ENCODE results near the gene DBNDD2. TPM values are rescaled to one million over a fixed set of nuclear protein-coding genes. Genes with fewer than 3 reads are reported as not detected.

Gene DBNDD2
- polyA plus RNA-seq, 1 donor = 30.5 TPM

DNA sequence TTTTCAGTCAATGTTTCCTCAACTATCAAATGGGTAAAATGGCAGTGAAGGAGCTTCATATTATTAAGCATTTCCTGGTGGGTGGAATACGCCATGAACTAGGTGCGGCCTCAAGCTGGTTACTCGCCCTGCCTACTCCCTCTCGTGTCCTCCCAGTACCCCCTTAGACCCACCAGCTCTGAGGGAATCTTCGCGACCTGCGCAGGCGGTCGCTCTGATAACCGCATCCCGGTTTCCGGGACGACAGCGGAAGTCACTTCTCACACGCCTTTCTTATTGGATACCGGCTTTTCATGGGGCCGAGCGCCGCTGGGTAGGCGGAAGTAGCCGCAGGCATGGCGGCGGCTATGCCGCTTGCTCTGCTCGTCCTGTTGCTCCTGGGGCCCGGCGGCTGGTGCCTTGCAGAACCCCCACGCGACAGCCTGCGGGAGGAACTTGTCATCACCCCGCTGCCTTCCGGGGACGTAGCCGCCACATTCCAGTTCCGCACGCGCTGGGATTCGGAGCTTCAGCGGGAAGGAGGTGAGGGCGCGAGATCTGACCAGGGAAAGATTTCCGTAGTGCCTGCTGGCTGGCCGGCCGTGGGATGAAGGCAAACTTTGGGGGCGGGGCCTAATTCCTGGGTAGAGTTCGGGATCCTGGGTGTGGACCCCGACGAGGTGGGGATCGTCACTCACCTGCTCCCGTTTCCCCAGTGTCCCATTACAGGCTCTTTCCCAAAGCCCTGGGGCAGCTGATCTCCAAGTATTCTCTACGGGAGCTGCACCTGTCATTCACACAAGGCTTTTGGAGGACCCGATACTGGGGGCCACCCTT lies 7.9 kb downstream of the DBNDD2 start, which contains the start of gene PIGT:
Gene PIGT (plus strand): TSS at position 320 of the 816 bp plus-strand sequence. CDS start 16 bp downstream, at position 336.
- peak; percentile 70 for DNase-seq (ENCODE audit: low read depth)

DNA sequence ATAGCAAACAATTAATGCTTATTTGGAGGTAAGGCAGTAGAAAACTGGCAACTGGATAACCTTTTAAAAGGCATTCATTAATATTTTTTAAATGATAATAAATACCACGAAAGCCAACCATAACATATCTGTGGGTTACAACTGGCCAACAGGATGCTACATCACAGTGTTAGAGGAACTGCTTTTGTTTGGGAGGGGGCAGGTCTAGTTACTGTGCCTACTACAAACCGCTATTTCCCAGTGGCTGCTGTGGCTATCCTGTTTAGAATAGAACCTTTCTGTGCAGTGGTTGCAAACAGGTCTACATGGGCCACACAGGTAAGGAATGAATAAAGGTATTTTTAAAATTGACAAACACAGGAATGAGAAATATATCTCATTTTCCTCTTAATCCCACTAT lies 8.8 kb downstream of the DBNDD2 start:
- no peak for DNase-seq (ENCODE audit: low read depth)

DNA sequence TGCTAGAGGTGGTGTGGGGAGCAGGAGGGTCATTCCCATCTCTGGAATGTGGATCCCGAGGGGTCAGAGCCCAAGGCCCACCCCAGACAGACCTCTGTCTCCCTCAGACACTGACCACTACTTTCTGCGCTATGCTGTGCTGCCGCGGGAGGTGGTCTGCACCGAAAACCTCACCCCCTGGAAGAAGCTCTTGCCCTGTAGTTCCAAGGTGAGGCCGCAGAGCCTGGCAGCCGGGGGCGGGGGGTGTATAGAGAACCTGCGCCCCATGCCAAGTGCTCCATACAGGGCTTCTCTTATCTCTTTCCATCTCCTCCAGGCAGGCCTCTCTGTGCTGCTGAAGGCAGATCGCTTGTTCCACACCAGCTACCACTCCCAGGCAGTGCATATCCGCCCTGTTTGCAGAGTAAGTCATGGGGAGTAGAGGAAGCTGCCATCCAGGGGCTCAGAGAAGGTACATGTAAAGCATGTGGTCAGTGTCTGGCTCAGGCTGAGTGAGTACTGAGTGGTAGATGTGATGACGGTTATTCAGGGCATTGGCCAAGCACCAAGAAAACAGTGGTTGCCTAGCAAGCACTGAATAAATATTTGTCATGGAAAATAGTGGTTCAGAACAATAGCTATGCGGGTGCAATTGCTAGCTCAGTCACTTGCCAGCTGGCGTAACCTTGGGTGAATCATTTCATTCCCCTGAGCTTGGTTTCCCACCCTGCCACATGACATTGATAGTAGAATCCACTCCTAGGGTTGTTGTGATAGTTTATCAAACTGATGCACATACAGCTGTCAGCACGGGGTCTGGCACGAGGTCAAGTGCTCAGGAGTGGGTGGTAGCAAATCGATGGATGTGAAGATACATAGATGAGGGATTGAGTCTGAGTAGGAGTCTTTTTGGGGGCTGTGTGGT lies 11.4 kb downstream of the DBNDD2 start:
- DNase-seq (ENCODE audit: low read depth) = no peak

DNA sequence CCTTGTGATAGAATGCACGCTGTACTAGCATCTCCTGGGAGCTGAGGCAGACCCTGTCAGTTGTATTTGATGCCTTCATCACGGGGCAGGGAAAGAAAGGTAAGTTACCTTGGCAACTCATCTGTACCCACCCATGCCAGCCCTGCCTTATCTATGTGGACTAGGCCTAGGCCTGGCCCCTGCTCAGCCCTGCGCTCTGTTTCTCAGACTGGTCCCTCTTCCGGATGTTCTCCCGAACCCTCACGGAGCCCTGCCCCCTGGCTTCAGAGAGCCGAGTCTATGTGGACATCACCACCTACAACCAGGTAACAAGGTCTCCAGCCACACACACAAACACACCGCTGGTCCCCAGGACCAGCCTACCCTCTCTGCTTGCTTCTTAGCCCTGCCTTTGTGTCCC lies 12.0 kb downstream of the DBNDD2 start:
- no peak for DNase-seq (ENCODE audit: low read depth)

DNA sequence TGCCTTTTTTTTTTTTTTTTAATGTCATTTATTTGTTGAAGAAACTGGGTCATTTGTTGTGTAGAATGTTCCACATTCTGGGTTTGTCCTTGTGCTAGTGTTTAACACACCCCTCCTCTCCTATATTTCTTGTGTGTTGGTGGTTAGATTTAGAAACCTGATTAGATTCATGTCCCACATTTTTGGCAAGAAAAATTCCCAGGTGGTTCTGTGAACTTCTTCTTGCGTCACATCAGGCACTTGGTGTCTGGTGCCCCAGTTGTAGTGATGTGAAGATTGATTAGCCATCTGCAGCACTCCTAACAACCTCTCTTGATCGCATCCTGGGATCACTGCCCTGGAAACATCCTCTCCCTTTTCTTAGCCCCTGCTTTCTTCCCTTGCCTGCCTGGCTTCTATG lies 15.6 kb downstream of the DBNDD2 start:
- no peak for DNase-seq (ENCODE audit: low read depth)

DNA sequence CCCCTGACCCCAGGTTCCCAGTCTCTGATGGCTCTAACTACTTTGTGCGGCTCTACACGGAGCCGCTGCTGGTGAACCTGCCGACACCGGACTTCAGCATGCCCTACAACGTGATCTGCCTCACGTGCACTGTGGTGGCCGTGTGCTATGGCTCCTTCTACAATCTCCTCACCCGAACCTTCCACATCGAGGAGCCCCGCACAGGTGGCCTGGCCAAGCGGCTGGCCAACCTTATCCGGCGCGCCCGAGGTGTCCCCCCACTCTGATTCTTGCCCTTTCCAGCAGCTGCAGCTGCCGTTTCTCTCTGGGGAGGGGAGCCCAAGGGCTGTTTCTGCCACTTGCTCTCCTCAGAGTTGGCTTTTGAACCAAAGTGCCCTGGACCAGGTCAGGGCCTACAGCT lies 17.5 kb downstream of the DBNDD2 start:
- DNase-seq (ENCODE audit: low read depth) = no peak

DNA sequence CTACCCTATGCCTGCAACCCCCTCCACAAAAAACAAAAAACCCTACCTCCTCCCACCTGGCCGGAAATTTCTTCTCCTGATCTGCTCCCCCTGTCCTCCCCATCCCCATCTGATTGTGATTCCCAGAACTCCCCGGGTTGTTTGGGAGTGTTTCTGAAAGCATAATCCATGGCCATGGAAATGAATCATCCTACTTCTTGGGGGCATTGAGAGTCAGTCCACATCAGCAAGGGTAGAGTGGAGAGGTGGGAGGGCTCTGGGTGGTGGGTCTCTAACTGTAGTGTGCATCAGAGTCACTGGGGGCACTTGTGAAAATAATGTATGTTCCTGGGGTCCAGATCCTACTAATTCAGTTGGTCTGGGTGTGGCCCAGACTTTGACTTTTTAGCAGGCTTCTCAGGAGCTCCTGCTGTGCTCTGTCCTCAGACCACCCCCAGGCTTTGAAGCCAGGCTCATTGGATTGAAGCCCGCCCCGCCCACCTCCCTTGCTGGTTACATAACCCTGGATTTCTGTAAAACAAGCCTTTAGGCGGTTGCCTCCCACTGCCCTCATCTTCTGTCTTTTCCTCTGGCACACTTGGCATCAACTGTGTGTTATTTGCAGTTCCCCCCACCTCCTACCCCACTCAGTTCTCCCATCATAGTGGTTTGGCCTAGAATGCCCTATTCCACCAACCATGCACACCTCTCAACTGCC lies 18.4 kb downstream of the DBNDD2 start:
- no peak for DNase-seq (ENCODE audit: low read depth)

DNA sequence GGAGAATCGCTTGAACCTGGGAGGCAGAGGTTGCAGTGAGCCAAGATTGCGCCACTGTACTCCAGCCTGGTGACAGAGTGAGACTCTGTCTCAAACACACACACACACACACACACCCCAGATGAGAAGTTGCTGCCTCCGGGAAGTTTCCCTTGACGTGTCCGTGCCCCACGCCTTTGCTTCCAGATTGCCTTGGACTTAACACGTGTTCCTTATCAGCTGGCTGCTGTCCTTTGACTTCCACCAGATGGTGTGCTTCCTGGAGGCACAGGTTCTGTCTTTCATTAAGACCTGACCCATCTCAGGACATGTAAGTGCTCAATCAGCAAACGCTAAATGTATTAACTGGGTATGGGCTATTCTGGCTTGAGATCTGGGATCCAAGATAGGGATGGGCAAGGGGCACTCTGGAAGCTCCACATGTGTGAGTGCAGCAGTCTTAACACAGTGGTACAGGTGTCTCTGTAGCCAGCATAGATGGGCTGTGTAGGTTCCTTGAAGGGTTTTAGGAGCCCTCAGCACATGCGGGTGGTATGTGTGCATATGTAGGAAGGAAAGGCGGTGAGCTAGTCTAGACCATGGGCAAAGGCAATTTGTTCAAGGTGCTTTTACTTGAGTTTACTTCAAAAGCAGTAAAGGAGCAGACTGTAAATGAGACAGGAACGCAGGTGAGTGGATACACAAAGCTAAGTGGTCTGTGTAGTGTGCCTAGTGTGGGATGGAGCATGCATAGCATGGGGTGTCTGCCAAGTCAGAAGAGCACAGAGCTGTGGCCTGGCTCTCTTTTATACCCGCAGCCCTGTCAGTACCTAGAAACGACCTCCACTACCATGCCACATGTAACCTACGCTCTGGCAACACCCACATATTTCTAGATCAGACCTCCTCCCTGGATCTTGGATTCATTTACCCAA lies 19.4 kb downstream of the DBNDD2 start:
- no peak for DNase-seq (ENCODE audit: low read depth)

DNA sequence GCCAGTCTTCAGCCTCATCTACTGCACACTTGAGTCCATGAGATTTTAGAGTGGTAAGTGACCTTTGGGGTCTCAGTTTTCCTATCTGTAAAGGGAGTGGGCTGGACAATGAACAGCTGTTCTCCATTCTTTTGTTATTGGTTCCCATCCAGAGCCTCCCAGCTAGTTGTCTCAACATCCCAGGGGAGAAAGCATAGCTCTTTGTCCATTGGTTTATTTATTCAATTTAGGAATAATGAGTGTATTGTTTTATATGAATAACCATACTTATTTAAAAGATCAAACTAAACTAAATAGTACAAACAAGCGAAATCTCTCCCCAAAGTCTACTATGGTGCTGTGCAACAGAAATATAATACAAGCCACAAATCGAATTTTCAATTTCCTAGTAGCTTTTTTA lies 21.5 kb downstream of the DBNDD2 start:
- no peak for DNase-seq (ENCODE audit: low read depth)

DNA sequence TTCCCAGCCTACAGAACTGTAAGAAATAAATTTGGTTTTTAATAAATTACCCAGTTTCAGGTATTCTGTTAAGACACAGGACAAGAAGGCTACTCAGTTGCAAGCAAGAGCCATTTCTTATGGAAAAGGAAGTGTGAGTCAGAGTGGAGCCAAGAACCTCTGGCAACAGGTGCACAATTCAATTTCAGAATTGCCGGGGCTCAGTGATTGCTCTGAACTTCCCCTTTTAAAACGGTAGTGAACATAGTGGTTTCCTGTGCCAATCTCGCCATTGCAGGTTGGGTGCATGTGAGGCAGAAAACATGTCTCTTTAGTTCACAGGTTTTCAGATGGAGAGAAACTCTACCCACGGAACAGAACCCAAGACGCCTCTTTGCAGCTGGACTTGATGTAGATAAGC lies 24.2 kb downstream of the DBNDD2 start:
- DNase-seq (ENCODE audit: low read depth) = no peak

DNA sequence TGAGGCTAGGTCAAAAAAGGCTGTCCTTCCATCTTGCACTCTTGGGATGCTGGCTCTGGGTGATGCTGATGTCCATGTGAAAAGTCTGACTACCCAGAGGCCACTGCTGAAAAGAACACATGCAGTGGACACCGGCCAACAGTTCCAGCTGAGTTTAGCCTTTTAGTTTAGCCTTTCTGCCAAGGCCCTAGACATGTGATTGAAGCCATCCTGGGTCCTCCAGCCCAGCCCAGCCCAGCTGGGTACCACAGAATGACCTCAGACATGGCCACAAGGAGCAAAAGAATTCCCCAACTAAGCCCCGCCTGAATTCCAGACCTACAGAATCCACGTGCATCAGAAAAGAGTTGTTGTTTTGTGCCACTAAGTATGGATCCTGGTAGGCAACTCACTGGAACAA lies 25.2 kb downstream of the DBNDD2 start:
- no peak for DNase-seq (ENCODE audit: low read depth)

DNA sequence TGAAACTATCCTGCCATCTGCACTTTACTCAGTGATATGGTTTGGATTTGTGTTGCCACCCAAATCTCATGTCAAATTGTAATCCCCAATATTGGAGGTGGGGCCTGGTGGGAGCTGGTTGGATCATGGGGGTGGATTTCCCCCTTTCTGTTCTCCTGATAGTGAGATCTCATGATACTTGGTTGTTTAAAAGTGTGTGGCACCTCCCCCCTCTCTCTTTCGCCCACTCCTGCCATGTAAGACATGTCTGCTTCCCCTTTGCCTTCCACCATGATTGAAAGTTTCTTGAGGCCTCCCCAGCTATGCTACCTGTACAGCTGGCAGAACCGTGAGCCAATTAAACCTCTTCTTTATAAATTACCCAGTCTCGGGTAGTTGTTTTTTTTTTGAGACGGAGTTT lies 25.9 kb downstream of the DBNDD2 start:
- DNase-seq (ENCODE audit: low read depth) = no peak

DNA sequence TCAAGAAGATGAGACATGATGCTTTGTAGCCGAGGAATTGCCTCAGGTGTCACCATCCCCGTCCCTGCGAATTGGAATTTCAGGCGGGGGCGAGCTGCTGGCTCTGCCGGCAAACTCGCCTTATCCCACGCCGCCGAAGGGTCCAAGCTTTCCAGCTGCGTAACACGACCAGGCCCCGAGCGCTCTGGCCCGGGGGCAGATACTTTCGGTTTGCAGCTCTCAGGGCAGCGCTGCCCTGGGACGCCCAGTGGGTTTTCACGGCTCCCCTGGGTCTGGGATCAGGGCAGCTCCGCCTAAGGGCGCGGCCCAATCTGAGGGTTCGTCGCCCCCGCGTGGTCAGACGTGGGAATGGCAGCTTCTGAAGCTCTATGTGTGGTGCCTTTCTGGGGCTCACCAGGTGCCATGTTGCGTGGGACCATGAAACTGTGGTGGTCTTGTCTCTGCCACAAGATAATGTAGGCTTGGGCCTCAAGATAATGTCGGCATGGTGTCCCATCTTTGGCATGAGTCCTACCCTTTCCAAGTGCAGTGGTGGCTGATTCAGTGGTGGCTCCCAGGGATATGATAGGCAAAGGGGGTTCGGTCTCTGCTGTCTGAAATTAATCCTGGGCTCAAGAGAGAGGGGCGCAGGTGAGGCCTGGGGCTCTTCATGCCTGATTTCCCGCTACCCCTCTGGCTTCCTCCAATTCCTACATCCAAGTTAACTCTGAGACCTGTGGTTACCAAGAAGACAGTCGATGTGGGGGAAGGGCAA lies 28.8 kb downstream of the DBNDD2 start:
- DNase-seq (ENCODE audit: low read depth) = no peak

DNA sequence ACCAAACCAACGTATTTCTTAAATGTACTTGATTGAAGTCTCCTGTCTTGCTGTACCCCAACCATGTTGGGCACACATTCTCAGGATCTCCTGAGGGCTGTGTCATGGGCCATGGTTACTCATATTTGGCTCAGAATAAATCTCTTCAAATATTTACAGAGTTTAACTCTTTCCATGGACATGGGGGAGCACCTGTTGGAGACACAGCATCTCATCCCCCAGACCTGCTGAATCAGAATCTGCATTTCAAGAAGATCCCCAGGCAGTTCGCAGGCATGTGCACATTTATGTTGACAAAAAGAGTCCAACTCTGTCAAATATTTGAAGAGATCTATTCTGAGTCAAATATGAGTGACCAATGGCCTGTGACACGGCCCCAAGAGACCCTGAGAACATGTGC lies 32.3 kb downstream of the DBNDD2 start:
- no peak for DNase-seq (ENCODE audit: low read depth)

DNA sequence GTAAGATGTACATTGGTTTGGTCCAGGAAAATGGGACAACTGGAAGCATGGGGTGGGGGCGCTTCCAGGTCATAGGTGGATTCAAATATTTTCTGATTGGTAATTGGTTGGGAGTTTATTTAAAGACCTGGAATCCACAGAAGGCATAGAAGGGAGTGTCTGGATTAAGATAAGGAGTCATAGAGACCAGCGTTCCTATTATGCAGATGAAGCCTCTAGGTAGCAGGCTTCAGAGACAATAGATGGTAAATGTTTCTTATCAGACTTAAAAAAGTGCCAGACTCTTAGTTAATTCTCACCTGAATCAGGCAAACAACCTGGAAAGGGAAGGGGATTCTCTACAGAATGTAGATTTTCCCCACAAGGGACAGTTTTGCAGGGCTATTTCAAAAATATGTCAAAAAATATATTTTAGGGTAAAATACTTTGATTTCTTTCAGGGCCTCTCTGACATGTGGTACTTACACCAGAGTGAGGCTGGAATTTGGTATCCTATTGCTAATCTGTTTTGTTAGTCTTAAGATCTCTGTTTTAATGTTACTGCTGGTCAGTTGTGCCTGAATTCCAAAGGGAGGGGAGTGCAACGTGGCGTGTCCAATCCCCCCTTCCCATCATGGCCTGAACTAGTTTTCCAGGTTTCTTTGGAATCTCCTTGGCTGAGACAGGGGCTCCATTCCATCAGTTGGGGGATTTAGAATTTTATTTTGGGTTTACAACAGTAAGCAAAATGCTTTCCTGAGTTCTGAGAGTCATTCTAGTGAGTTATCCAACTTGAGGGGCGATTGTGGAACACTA lies 33.0 kb downstream of the DBNDD2 start:
- no peak for DNase-seq (ENCODE audit: low read depth)

DNA sequence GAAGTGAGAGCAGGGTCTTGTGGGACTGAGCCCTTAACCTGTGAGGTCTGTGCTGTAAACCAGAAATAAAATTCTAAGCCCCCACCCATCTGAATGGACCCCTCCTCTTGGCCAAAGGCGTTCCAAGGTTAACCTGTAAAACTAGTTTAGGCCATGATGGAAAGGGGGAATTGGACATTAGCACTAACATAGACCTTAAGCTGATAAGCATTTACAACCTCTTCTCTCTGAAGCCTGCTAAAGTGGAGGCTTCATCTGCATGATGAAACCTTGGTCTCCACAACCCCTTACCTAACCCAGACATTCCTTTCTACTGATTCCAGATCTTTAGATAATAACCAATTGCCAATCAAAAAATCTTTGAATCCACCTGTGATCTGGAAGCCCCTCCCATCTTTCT lies 33.7 kb downstream of the DBNDD2 start:
- DNase-seq (ENCODE audit: low read depth) = no peak

DNA sequence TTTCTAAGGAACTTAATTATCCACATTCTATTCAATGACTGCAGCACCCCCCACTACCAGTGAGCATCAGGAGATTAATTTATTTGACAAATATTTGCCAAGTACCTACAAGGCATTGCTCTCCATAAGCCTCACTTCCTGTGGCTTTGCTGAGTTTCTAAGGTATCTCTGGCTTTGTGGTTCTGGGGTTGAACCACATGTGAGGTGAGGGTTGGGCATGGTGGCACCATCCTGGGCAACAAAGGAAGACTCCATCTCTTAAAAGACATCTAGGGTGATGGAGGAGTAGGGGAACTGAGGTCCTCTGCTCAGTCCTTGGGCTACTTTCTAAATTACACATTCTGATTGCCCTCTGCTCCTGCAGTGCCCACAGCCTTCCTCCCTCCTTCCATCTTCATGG lies 36.0 kb downstream of the DBNDD2 start:
- DNase-seq (ENCODE audit: low read depth) = no peak

DNA sequence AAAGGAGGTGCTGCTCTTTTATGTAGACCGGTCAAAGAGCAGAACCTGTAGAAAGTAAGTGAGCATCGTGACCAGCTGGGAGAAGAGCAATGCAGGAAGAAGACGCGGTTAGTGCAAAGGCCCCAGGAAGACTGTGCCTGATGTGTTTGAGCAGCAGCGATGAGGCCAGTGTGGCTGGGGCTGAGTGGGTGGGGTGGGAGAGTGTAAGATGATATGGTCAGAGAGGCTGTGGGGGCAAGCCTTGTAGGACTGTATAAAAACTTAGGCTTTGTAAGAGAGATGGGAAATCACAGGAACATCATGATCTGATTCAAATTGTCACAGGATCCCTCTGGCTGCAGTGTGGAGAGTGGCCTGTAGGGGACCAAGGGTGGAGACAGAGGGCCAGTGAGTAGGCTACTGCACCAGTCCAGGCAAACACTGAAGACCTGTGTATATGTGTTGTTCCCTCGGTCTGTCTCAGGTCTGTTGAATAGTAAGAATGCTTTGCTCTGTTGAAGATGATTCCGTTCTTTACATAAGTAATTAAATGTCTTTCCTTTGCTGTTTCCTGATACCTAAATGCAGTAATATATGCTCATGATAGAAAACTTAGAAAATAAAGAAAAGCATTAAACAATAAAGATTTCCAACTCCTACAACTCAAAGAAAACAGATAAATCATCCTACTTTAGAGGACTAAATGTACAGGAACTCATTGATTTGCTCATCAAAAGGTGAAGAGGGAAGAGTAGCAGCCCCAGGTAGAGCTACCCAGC lies 37.9 kb downstream of the DBNDD2 start:
- DNase-seq (ENCODE audit: low read depth) = no peak

DNA sequence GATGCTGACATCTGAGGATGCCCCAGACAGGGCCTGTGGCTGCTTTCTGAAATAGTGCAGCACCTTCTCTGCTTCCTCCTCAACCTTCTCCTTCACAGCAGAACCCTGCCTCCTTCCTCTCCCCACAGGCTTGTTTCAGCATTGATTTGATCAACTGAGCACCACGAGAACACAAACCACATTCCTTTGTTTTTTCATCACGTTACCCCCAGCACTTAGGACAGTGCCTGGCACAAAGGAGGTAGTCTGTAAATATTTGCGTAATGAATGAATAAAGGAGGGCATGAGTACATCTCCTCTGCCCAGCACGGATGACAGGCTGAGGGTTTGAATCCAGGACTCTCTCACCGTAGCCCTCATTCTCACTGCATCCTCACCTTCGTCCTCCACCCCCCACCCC lies 40.2 kb downstream of the DBNDD2 start:
- no peak for DNase-seq (ENCODE audit: low read depth)
